ENCODE results near the gene CPEB4. TPM values are rescaled to one million over a fixed set of nuclear protein-coding genes. Genes with fewer than 3 reads are reported as not detected.
A peak's percentile ranks its signal among the peaks of the same experiment; 100 is the strongest.

Gene CPEB4
- total RNA-seq, 4 donors from 2014 or later, result 97.8 to 109 (median 102) TPM

DNA sequence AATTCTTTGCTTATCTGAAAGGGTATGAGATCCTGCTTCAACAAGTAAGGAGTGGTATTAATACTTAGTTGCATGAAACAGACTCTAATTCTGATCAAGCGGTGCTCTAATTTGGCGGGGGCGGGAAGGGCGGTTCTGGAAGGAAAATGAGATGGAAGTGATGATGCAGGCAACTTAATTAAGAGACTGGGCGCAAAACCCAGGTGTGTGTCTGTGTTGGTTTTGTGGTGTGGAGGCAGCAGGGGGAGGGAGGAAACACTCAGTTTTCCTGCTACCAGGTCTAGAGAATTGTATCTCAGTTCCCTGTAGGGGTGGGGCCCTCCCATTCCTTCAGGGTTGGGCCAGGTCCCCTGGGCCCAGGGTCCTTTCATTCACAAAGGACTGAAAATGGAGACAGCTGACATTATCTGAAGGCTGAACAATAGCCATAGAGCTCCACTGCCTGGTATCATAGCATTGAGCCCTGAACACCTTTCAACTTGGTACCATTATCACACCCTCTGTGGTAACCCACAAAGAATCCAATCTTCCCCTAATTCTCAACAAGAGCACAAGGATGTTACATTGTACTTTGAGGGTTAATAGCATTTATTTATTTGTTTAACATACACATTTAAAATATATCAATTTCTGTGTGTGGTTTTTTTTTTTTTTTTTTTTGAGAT lies 83.7 kb downstream of the CPEB4 start:
- Histone ChIP-seq H3K36me3 (no peaks in the 10 kb centered on the region), H3K4me1 (peaks cover 8 to 9% of the 10 kb centered on the region in 2 donors), H3K27ac (peak overlapping the region in 2 of 4 donors; percentile 32 to 77), H3K27me3 (no peaks in the 10 kb centered on the region), H3K4me3 (no peak overlapping the region), H3K9me3 (no peaks in the 10 kb centered on the region)
- DNase-seq, result no peak
- in situ Hi-C loops (cut with MboI; ENCODE audit: low sequenced_read_pairs in 4 of 4), result loop anchor here in 2 of 4 donors (5.0 to 25.0 kb wide), 2 partner anchors 210 to 350 kb away; no protein-coding TSS in a partner anchor
- intact Hi-C loops (cut with DNase I; ENCODE audit: low total_unique reads), result loop anchor here (5.0 to 10.0 kb wide), 4 partner anchors 135 to 647 kb away; partner anchors contain the start of gene STC2
- no peak for TF ChIP-seq POLR2A (IDR thresholded peaks at IDR 0.05)
- no peak for TF ChIP-seq CTCF (IDR thresholded peaks at IDR 0.05 in 4 of 5, conservative IDR thresholded peaks at IDR 0.05 in 1 of 5)
- ATAC-seq, result no peak

DNA sequence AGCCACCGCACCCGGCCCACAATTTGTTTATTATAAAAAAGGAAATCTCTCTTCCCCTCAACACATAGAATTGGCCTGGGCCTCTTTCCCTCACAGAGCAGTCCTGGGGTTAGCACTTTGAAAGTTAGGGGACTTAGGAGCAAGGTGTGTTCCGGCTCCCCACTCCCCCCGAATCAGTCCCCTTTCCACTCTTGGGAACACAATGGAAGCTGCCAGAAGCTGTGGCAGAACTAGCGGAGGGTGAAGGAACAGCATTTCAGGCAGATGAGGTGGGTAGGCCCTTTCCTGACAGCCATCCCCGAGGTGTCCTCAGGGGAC lies 84.4 kb downstream of the CPEB4 start:
- no peaks in the 10 kb centered on the region for H3K9me3 ChIP-seq
- intact Hi-C loops (cut with DNase I; ENCODE audit: low total_unique reads), result loop anchor here (5.0 to 10.0 kb wide), 4 partner anchors 135 to 648 kb away; partner anchors contain the start of gene STC2
- no peaks in the 10 kb centered on the region for H3K27me3 ChIP-seq
- H3K4me1 ChIP-seq, result peaks cover 5 to 8% of the 10 kb centered on the region in 2 donors
- DNase-seq (peak in 1 of 2 donors; percentile 44), ATAC-seq (peak in 1 of 2 donors; percentile 42)
- peak overlapping the region; percentile 45 to 63 (median 54) for H3K4me3 ChIP-seq
- in situ Hi-C loops (cut with MboI; ENCODE audit: low sequenced_read_pairs in 4 of 4), result loop anchor here in 2 of 4 donors (5.0 to 25.0 kb wide), 2 partner anchors 210 to 350 kb away; no protein-coding TSS in a partner anchor
- TF ChIP-seq POLR2A (IDR thresholded peaks at IDR 0.05), result no peak
- no peak for TF ChIP-seq CTCF (IDR thresholded peaks at IDR 0.05 in 4 of 5, conservative IDR thresholded peaks at IDR 0.05 in 1 of 5)
- peak overlapping the region; percentile 74 to 85 (median 78) for H3K27ac ChIP-seq
- no peaks in the 10 kb centered on the region for H3K36me3 ChIP-seq

DNA sequence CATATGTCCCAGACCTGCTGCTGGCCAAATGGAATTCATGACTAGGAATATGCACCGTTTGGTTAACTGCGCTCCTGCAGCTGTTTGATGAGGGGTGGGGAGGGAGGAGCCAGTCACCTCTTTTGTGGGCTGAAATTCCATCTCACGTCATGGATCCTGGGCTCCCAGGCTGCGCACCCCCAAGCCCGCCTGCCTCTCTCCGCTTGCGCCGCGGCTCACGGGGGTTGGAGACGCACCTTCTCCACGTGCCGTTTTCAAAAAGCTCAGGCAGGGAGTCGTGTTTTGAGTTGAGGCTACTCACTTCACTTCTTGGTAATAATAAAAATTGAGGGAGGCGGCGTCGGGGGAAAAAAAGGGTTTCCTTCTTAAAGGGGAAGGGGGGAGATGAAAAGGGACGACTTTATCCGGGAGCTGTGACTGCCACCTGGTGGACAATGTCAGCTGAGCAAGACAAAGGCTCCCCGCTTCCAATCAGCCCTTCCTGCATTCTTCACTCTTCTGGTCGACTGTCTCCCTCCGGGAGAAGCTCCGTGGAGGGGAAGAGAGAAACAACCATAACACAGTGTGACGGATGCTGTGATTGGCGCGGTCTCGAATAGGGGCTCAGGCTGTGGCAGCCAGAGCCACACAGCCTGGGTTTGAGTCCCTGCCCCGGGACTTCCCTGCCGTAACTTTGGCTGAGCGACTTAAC lies 84.9 kb downstream of the CPEB4 start:
- peak; percentile 83 to 84 for ATAC-seq
- DNase-seq, result peak; percentile 68 to 82

DNA sequence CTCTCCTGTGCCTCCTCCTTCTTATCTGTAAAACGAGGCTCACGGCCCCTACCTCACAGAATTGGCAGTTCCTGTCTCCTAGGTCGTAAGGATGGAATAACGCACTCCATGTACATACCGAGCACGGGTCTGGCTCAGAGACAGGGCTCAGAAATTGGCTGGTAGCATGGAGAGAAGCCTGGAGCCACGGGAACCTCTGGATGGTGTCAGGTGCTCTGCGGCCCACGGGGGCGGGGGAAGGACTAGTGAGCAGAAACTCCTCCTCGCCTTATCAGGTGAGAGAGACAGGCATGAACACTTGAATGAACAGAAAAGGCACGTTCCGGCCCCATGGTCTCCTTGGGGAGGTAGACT lies 85.4 kb downstream of the CPEB4 start:
- DNase-seq (peak in 1 of 2 donors; percentile 65), ATAC-seq (peak; percentile 51 to 53)
- peak overlapping the region; percentile 45 to 63 (median 54) for H3K4me3 ChIP-seq
- intact Hi-C loops (cut with DNase I; ENCODE audit: low total_unique reads) (loop anchor here (1.0 to 10.0 kb wide), 6 partner anchors 85 to 649 kb away; partner anchors contain the start of genes CPEB4 and STC2), in situ Hi-C loops (cut with MboI; ENCODE audit: low sequenced_read_pairs in 4 of 4) (loop anchor here in 2 of 4 donors (5.0 to 25.0 kb wide), 2 partner anchors 211 to 351 kb away; no protein-coding TSS in a partner anchor)
- no peaks in the 10 kb centered on the region for H3K27me3 ChIP-seq
- no peaks in the 10 kb centered on the region for H3K9me3 ChIP-seq
- peaks cover 5 to 8% of the 10 kb centered on the region in 2 donors for H3K4me1 ChIP-seq
- peak overlapping the region; percentile 74 to 85 (median 78) for H3K27ac ChIP-seq
- H3K36me3 ChIP-seq, result no peaks in the 10 kb centered on the region
- no peak for TF ChIP-seq CTCF (IDR thresholded peaks at IDR 0.05 in 4 of 5, conservative IDR thresholded peaks at IDR 0.05 in 1 of 5)
- TF ChIP-seq POLR2A (IDR thresholded peaks at IDR 0.05), result no peak

More for the DNA sequence above, 84.9 kb downstream of the CPEB4 start:
- intact Hi-C loops (cut with DNase I; ENCODE audit: low total_unique reads), result loop anchor here (1.0 to 10.0 kb wide), 6 partner anchors 85 to 648 kb away; partner anchors contain the start of genes CPEB4 and STC2
- H3K4me3 ChIP-seq, result peak overlapping the region; percentile 45 to 63 (median 54)
- H3K27me3 ChIP-seq, result no peaks in the 10 kb centered on the region
- TF ChIP-seq POLR2A (IDR thresholded peaks at IDR 0.05), result no peak
- peak; percentile 88 to 98 (median 94) for TF ChIP-seq CTCF (IDR thresholded peaks at IDR 0.05 in 4 of 5, conservative IDR thresholded peaks at IDR 0.05 in 1 of 5)
- H3K9me3 ChIP-seq, result no peaks in the 10 kb centered on the region
- in situ Hi-C loops (cut with MboI; ENCODE audit: low sequenced_read_pairs in 4 of 4), result loop anchor here in 2 of 4 donors (5.0 to 25.0 kb wide), 2 partner anchors 211 to 351 kb away; no protein-coding TSS in a partner anchor
- peaks cover 5 to 8% of the 10 kb centered on the region in 2 donors for H3K4me1 ChIP-seq
- peak overlapping the region; percentile 74 to 85 (median 78) for H3K27ac ChIP-seq
- no peaks in the 10 kb centered on the region for H3K36me3 ChIP-seq
